Hepatocyte (in vitro differentiated cells): ENCODE results near the gene BPHL.

Source experiments
- CTCF ChIP-seq: fragments of 200-600 bp; sonication (generic); IDR thresholded peaks from 2 replicates; pipeline ENCODE4 v1.5.1; 2016; ENCODE audit warnings: antibody characterized with exemption, mild to moderate bottlenecking; ENCODE audit not compliant: poor library complexity
- EZH2 ChIP-seq: fragments of 200-600 bp; sonication (generic); IDR thresholded peaks from 2 replicates; pipeline ENCODE4 v1.6.1; 2016; ENCODE audit warnings: antibody characterized with exemption, mild to moderate bottlenecking, borderline replicate concordance
- EZH2phosphoT487 ChIP-seq: fragments of 200-600 bp; sonication (generic); IDR thresholded peaks from one replicate; pipeline ENCODE4 v1.6.1; 2018; ENCODE audit warnings: antibody characterized with exemption, mild to moderate bottlenecking, low read depth, moderate library complexity; ENCODE audit not compliant: unreplicated experiment, severe bottlenecking

GRCh38 chr6:3147914-3148757 lies 29.6 kb downstream of the BPHL start:
- TF ChIP-seq EZH2phosphoT487, result no peak
- TF ChIP-seq CTCF, result no peak
- no peak for TF ChIP-seq EZH2
